ENCODE results near the gene METTL5.
A peak's percentile ranks its signal among the peaks of the same experiment; 100 is the strongest.

Gene METTL5

GRCh38 chr2:169815849-169816248 lies 8.9 kb downstream of the METTL5 start:
- DNase-seq (ENCODE audit: low read depth in 2 of 2) = peak; percentile 51 to 92
- H3K4me3 ChIP-seq (replicated peaks in 1 of 2; ENCODE audit: low read depth in 2 of 2, low read length in 2 of 2) = no peak overlapping the region
- TF ChIP-seq CTCF (IDR thresholded peaks at IDR 0.05; ENCODE audit: low read depth, low read length) = no peak

GRCh38 chr2:169808221-169808620 lies 16.5 kb downstream of the METTL5 start:
- DNase-seq (ENCODE audit: low read depth in 2 of 2) = peak; percentile 57 to 87
- no peak for TF ChIP-seq CTCF (IDR thresholded peaks at IDR 0.05; ENCODE audit: low read depth, low read length)
- H3K4me3 ChIP-seq (replicated peaks in 1 of 2; ENCODE audit: low read depth in 2 of 2, low read length in 2 of 2) = no peak overlapping the region

GRCh38 chr2:169806586-169806985 lies 18.1 kb downstream of the METTL5 start:
- H3K4me3 ChIP-seq (replicated peaks in 1 of 2; ENCODE audit: low read depth in 2 of 2, low read length in 2 of 2) = no peak overlapping the region
- DNase-seq (ENCODE audit: low read depth in 2 of 2) = no peak
- TF ChIP-seq CTCF (IDR thresholded peaks at IDR 0.05; ENCODE audit: low read depth, low read length) = no peak

GRCh38 chr2:169803480-169803879 lies 21.2 kb downstream of the METTL5 start:
- no peak overlapping the region for H3K4me3 ChIP-seq (replicated peaks in 1 of 2; ENCODE audit: low read depth in 2 of 2, low read length in 2 of 2)
- no peak for DNase-seq (ENCODE audit: low read depth in 2 of 2)
- no peak for TF ChIP-seq CTCF (IDR thresholded peaks at IDR 0.05; ENCODE audit: low read depth, low read length)

- TF ChIP-seq CTCF (IDR thresholded peaks at IDR 0.05; ENCODE audit: low read depth, low read length) = no peak
- H3K4me3 ChIP-seq (replicated peaks in 1 of 2; ENCODE audit: low read depth in 2 of 2, low read length in 2 of 2) = peak within 1 kb of the TSS; percentile 72 to 81
- DNase-seq (ENCODE audit: low read depth in 2 of 2) = peak; percentile 95 to 96
Observed at GRCh38 chr2:169798718-169799592, 25.8 kb downstream of the METTL5 start, which contains the start of gene SSB. TSS of gene SSB (plus strand) at chr2:169798871. CDS start at chr2:169800961, 2,090 bp downstream.

- peak overlapping the region; percentile 72 to 81 for H3K4me3 ChIP-seq (replicated peaks in 1 of 2; ENCODE audit: low read depth in 2 of 2, low read length in 2 of 2)
- TF ChIP-seq CTCF (IDR thresholded peaks at IDR 0.05; ENCODE audit: low read depth, low read length) = no peak
- DNase-seq (ENCODE audit: low read depth in 2 of 2) = no peak
Observed at GRCh38 chr2:169798397-169798717, 26.3 kb downstream of the METTL5 start.
